OCI-LY7 (cell line): Measurements from ENCODE around the gene IGF1. TPM values are rescaled to one million over a fixed set of nuclear protein-coding genes. Genes with fewer than 3 reads are reported as not detected.

Experiments used
- BruUV-seq: library from RNA; stranded (reverse); fragments of 400-500 nt; replicated peaks from 2 replicates; lab custom pipeline; 2021; lab: Mats Ljungman, UMichigan
- CTCF ChIA-PET: fragments of 300-600 bp; sonication (Branson Sonifier 250); formaldehyde crosslinking; loops from one replicate; lab custom pipeline; 2022; ENCODE audit warnings: antibody characterized with exemption; ENCODE audit not compliant: unreplicated experiment; lab: Charles Lee
- POLR2A ChIA-PET: fragments of 300-600 bp; sonication (Branson Sonifier 250); formaldehyde crosslinking; loops from one replicate; lab custom pipeline; 2022; ENCODE audit warnings: antibody characterized with exemption; lab: Charles Lee
- DNase-seq: peaks from one replicate; pipeline ENCODE4 v3.0.0-alpha.2; 2015; ENCODE audit warnings: low spot score
- H2AFZ ChIP-seq: fragments of 200-600 bp; sonication (generic), shearing (Covaris generic); 2 replicates; pipeline ENCODE4 v1.6.1; 2014; ENCODE audit warnings: mild to moderate bottlenecking, antibody characterized with exemption, low read length, moderate library complexity
- H3K27ac ChIP-seq: fragments of 200-600 bp; sonication (generic); 2 replicates; pipeline ENCODE4 v1.5.1; 2014; ENCODE audit warnings: mixed run types, low read depth, mild to moderate bottlenecking, moderate library complexity, low read length, inconsistent platforms; ENCODE audit not compliant: poor library complexity, severe bottlenecking
- H3K36me3 ChIP-seq: fragments of 200-600 bp; sonication (generic); 2 replicates; pipeline ENCODE4 v1.6.1; 2014; ENCODE audit warnings: mild to moderate bottlenecking, antibody characterized with exemption, low read length, moderate library complexity, mixed read lengths; ENCODE audit not compliant: insufficient read depth
- H3K4me1 ChIP-seq: fragments of 200-600 bp; sonication (generic); 2 replicates; pipeline ENCODE4 v1.5.1; 2014; ENCODE audit warnings: mild to moderate bottlenecking, low read length; ENCODE audit not compliant: insufficient read depth, poor library complexity, severe bottlenecking
- H3K4me2 ChIP-seq: fragments of 200-600 bp; sonication (generic); 2 replicates; pipeline ENCODE4 v1.6.1; 2014; ENCODE audit warnings: mild to moderate bottlenecking, low read length
- H3K4me3 ChIP-seq: fragments of 200-600 bp; sonication (generic); 2 replicates; pipeline ENCODE4 v1.5.1; 2014; ENCODE audit warnings: mild to moderate bottlenecking, low read depth, low read length; ENCODE audit not compliant: poor library complexity, severe bottlenecking
- H3K79me2 ChIP-seq: fragments of 200-600 bp; sonication (generic); 2 replicates; pipeline ENCODE4 v1.6.1; 2016; ENCODE audit warnings: low read depth, mild to moderate bottlenecking, low read length, moderate library complexity, mixed read lengths; ENCODE audit not compliant: insufficient read depth
- H3K9me2 ChIP-seq: fragments of 200-600 bp; sonication (generic); 2 replicates; pipeline ENCODE4 v1.6.1; 2016; ENCODE audit warnings: mild to moderate bottlenecking, low read length, mixed read lengths; ENCODE audit not compliant: insufficient read depth
- H3K9me3 ChIP-seq: fragments of 200-600 bp; sonication (generic); 2 replicates; pipeline ENCODE4 v1.6.1; 2014; ENCODE audit warnings: mild to moderate bottlenecking, mixed run types, low read length, mixed read lengths
- H4K20me1 ChIP-seq: fragments of 200-600 bp; sonication (generic); 2 replicates; pipeline ENCODE4 v1.6.1; 2014; ENCODE audit warnings: mild to moderate bottlenecking, antibody characterized with exemption, low read length, moderate library complexity, mixed read lengths; ENCODE audit not compliant: insufficient read depth
- CTCF ChIP-seq: fragments of 200-600 bp; sonication (generic); conservative IDR thresholded peaks from 2 replicates; pipeline ENCODE4 v1.5.1; 2014; ENCODE audit warnings: mild to moderate bottlenecking, antibody characterized with exemption, low read length, moderate library complexity, mixed read lengths
- EZH2phosphoT487 ChIP-seq: fragments of 200-600 bp; sonication (generic); IDR thresholded peaks from 2 replicates; pipeline ENCODE4 v1.6.1; 2018; ENCODE audit warnings: low read depth, borderline replicate concordance, mild to moderate bottlenecking, mixed run types, antibody characterized with exemption, low read length, moderate library complexity, mixed read lengths
- intact Hi-C: fragments of 100-400 bp; cut with micrococcal nuclease; formaldehyde crosslinking; loops from one replicate; pipeline ENCODE4 v1.10.0; 2022; ENCODE audit not compliant: unreplicated experiment
- total RNA-seq, 2 experiments: library from RNA; depleted of rRNA in 1 of 2; stranded (reverse); fragments of >200 nt in 1 of 2; shearing (Covaris generic) in 1 of 2; gene quantifications; 2 replicates each; pipeline ENCODE4 v1.2.3, GENCODE V29; 2014 to 2022

The IGF1 gene
- total RNA-seq, 2 experiments from 2014 or later, result not detected

- Histone ChIP-seq H3K36me3 (no peaks in the 10 kb centered on the region), H4K20me1 (no peaks in the 10 kb centered on the region), H3K4me1 (no peaks in the 10 kb centered on the region), H3K4me3 (no peak overlapping the region), H3K9me3 (no peaks in the 10 kb centered on the region), H3K27ac (no peak overlapping the region), H3K9me2 (no peaks in the 10 kb centered on the region), H3K79me2 (no peaks in the 10 kb centered on the region), H3K4me2 (no peak overlapping the region), H2AFZ (no peak overlapping the region)
- CTCF ChIA-PET, result no interaction called here
- TF ChIP-seq EZH2phosphoT487 (no peak), CTCF (no peak)
- intact Hi-C loops, result no loop called here
- no peak for DNase-seq
- BruUV-seq, result no TSS peak
- POLR2A ChIA-PET, result no interaction called here
These were observed 44.4 kb downstream of the IGF1 start for GRCh38 chr12:102435827-102436436.

- Histone ChIP-seq H3K36me3 (no peaks in the 10 kb centered on the region), H2AFZ (no peak overlapping the region), H3K9me2 (no peaks in the 10 kb centered on the region), H3K4me2 (no peak overlapping the region), H3K27ac (no peak overlapping the region), H3K4me3 (no peak overlapping the region), H3K79me2 (no peaks in the 10 kb centered on the region), H4K20me1 (no peaks in the 10 kb centered on the region), H3K9me3 (no peaks in the 10 kb centered on the region), H3K4me1 (no peaks in the 10 kb centered on the region)
- DNase-seq, result no peak
- POLR2A ChIA-PET, result no interaction called here
- CTCF ChIA-PET, result no interaction called here
- intact Hi-C loops, result no loop called here
- no TSS peak for BruUV-seq
- TF ChIP-seq EZH2phosphoT487 (no peak), CTCF (no peak)
These were observed 47.1 kb downstream of the IGF1 start for GRCh38 chr12:102433304-102433703.

- no peak overlapping the region for H2AFZ ChIP-seq
- no peak overlapping the region for H3K27ac ChIP-seq
- H3K4me2 ChIP-seq, result no peak overlapping the region
- H3K79me2 ChIP-seq, result no peaks in the 10 kb centered on the region
- no peaks in the 10 kb centered on the region for H4K20me1 ChIP-seq
- no peaks in the 10 kb centered on the region for H3K9me3 ChIP-seq
- DNase-seq, result no peak
- H3K36me3 ChIP-seq, result no peaks in the 10 kb centered on the region
- TF ChIP-seq EZH2phosphoT487, result no peak
- TF ChIP-seq CTCF, result no peak
- ChIA-PET CTCF (no interaction called here), POLR2A (interaction anchor here (0.6 to 1.5 kb wide), 3 partner anchors 21 to 125 kb away, joined by 3 read pairs; no protein-coding TSS in a partner anchor)
- no peak overlapping the region for H3K4me3 ChIP-seq
- no TSS peak for BruUV-seq
- intact Hi-C loops, result no loop called here
- H3K4me1 ChIP-seq, result no peaks in the 10 kb centered on the region
- no peaks in the 10 kb centered on the region for H3K9me2 ChIP-seq
These were observed 49.7 kb downstream of the IGF1 start for GRCh38 chr12:102430661-102431060.
